Activated T-helper 1 cell treated with anti-CD3 and anti-CD28 coated beads, Interleukin-12 subunit alpha, Interleukin-12 subunit beta, Interleukin-2, Interleukin-4 antibody, amounts not matched to agents 30 ng/mL and 10 ng/mL and 1 ng/mL, durations not matched to agents 14 hours and 24 hours and 36 hours (primary cell): ENCODE data around the gene ZFP2. TPM values are rescaled to one million over a fixed set of nuclear protein-coding genes. Genes with fewer than 3 reads are reported as not detected.
"Not testable (repeated sequence)": the region's sequence is repeated elsewhere in the genome, so short reads cannot be mapped to it uniquely, and the experiment has no call there.

Source experiments
- DNase-seq: peaks from one replicate; pipeline ENCODE4 v3.0.0; 2021; ENCODE audit warnings: low spot score
- H3K27ac Mint-ChIP-seq: one replicate; pipeline ENCODE4 v1.8.0; 2021; ENCODE audit warnings: mild to moderate bottlenecking, mixed read lengths
- H3K27me3 Mint-ChIP-seq: one replicate; pipeline ENCODE4 v1.8.0; 2022; ENCODE audit warnings: mild to moderate bottlenecking, moderate library complexity, mixed read lengths; ENCODE audit not compliant: insufficient read depth
- H3K36me3 Mint-ChIP-seq: one replicate; pipeline ENCODE4 v1.8.0; 2021; ENCODE audit warnings: low read depth, mixed read lengths
- H3K4me1 Mint-ChIP-seq: one replicate; pipeline ENCODE4 v1.8.0; 2021; ENCODE audit warnings: low read depth, mixed read lengths
- H3K4me3 Mint-ChIP-seq: one replicate; pipeline ENCODE4 v1.8.0; 2021; ENCODE audit warnings: mild to moderate bottlenecking, moderate library complexity, mixed read lengths
- H3K9me3 Mint-ChIP-seq: one replicate; pipeline ENCODE4 v1.8.0; 2021; ENCODE audit warnings: mixed read lengths
- intact Hi-C: fragments of 100-400 bp; cut with micrococcal nuclease; formaldehyde crosslinking; loops from one replicate; pipeline ENCODE4 v1.15.1; 2024
- total RNA-seq: library from RNA; stranded (reverse); gene quantifications from 2 replicates; pipeline ENCODE4 v1.2.3, GENCODE V29; 2022

Gene ZFP2
- total RNA-seq = 0.07 and 0.41 TPM in 2 replicates

GRCh38 chr5:178895615-178896571 lies at the start of gene ZFP2:
ZFP2 (plus strand) TSS chr5:178895913; CDS start chr5:178931314, 35,401 bp downstream.
- H3K27ac Mint-ChIP-seq = no peak within 1 kb of the TSS
- peaks cover 2% of the 10 kb centered on the region for H3K36me3 Mint-ChIP-seq

GRCh38 chr5:178849316-178849715 lies 46.4 kb upstream of the ZFP2 start:
- Mint-ChIP-seq H3K27ac (no peak overlapping the region), H3K4me1 (no peaks in the 10 kb centered on the region), H3K9me3 (peaks cover 18% of the 10 kb centered on the region), H3K36me3 (no peaks in the 10 kb centered on the region), H3K4me3 (no peak overlapping the region), H3K27me3 (no peaks in the 10 kb centered on the region)
- intact Hi-C loops = no loop called here
- no peak for DNase-seq

More at GRCh38 chr5:178895615-178896571, at the start of gene ZFP2:
- intact Hi-C loops = no loop called here
- peaks cover 58% of the 10 kb centered on the region for H3K9me3 Mint-ChIP-seq
- peak within 1 kb of the TSS; percentile 54 for H3K4me3 Mint-ChIP-seq
- no peak for DNase-seq
- H3K4me1 Mint-ChIP-seq = no peaks in the 10 kb centered on the region
- H3K27me3 Mint-ChIP-seq = peaks cover 4% of the 10 kb centered on the region

GRCh38 chr5:178851951-178852350 lies 43.8 kb upstream of the ZFP2 start:
- DNase-seq = no peak
- Mint-ChIP-seq H3K27ac (no peak overlapping the region), H3K4me3 (no peak overlapping the region), H3K27me3 (no peaks in the 10 kb centered on the region), H3K36me3 (no peaks in the 10 kb centered on the region), H3K9me3 (peaks cover 18% of the 10 kb centered on the region), H3K4me1 (no peaks in the 10 kb centered on the region)
- intact Hi-C loops = loop anchor here (10.0 kb wide), 1 partner anchor 293 kb away; no protein-coding TSS in a partner anchor

DNA sequence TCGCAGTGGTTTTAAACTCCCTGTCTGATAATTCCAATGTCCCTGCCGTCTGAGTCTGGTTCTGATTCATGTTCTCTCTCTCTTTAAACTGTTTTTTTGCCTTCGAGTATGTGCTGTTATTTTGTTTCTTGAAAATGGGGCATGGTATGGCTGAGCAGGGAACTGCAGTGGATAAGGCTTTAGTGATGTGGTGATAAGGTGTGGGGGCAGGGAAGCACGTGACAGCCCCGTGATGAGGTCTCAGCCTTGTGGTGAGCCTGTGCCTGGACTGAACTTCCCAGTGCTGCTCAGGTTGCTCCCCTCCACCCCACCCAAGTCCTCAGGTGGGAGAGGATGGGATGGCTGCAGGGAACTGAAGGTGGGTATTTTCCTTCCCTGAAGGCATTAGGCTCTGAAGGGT lies 41.4 kb upstream of the ZFP2 start:
- DNase-seq = no peak
- Mint-ChIP-seq H3K4me3 (no peak overlapping the region), H3K27me3 (no peaks in the 10 kb centered on the region), H3K27ac (no peak overlapping the region), H3K4me1 (peaks cover 4% of the 10 kb centered on the region), H3K9me3 (peaks cover 14% of the 10 kb centered on the region), H3K36me3 (no peaks in the 10 kb centered on the region)
- intact Hi-C loops = loop anchor here (10.0 kb wide), 1 partner anchor 291 kb away; no protein-coding TSS in a partner anchor

DNA sequence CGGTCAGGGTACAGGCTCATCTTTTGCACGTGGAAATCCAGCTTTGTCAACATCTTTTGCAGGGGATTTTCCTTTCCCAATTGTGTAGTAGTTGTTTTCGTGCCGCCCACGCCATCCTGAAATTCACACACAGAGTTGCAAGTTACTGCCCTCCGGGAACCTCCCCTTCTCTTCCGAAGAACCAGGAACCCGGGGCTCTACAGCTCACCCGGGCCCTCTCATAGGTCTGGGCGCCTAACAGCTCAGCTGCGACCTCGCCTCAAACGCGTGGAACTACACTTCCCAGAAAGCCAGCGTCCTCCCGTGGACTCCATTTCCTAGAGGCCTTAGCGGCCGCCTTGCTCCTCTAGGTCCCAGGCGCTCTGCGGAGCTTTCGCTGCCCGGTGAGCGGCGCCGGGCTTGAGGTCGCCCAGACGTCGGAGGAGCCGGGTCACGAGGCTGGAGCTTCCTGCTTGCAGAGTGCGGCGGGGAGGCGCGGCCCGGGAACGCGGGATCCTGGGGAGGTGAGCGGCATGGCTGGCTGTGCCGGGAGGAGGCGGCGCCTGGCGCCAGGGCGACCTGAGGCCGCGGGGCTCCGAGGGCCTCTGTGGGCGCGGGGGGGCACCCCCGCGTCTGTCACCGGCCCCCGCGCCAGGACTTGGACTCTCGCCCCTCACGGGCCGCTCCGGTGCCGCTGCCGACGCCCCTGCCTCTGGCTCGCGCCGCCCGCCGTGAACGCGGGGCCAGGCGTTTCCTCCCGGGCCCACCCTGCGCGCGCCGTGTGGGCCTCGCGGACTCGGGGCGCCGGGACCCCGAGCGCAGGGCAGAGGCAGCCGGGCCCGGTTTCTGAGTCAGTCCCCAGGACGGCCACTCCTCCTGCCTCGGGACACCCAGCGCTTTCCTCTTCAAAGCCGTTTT lies 35.8 kb upstream of the ZFP2 start, which contains the start of gene ZNF354B:
ZNF354B (plus strand) TSS at position 329 of the 897 bp plus-strand sequence. CDS start 1,095 bp downstream, outside the sequence.
- intact Hi-C loops = loop anchor here (1.0 to 10.0 kb wide), 6 partner anchors 130 to 1632 kb away; partner anchors contain the start of genes CLK4, CNOT6, ZNF354A and ZNF354C
- H3K27me3 Mint-ChIP-seq = no peaks in the 10 kb centered on the region
- DNase-seq = peak; percentile 79

GRCh38 chr5:178860615-178861014 lies 35.1 kb upstream of the ZFP2 start:
- intact Hi-C loops = loop anchor here (5.0 kb wide), 1 partner anchor 1632 kb away; the partner anchor contains the start of gene CNOT6
- not testable (repeated sequence) for DNase-seq, H3K4me3 Mint-ChIP-seq, H3K9me3 Mint-ChIP-seq, H3K27me3 Mint-ChIP-seq, H3K27ac Mint-ChIP-seq
- peaks cover 25% of the 10 kb centered on the region for H3K4me1 Mint-ChIP-seq
- H3K36me3 Mint-ChIP-seq = peaks cover 28% of the 10 kb centered on the region

More for the DNA sequence above, 35.8 kb upstream of the ZFP2 start, which contains the start of gene ZNF354B:
- Mint-ChIP-seq H3K27ac (peak within 1 kb of the TSS; percentile 75), H3K36me3 (peaks cover 21% of the 10 kb centered on the region), H3K4me3 (peak within 1 kb of the TSS; percentile 88), H3K4me1 (peaks cover 25% of the 10 kb centered on the region), H3K9me3 (peaks cover 6% of the 10 kb centered on the region)

DNA sequence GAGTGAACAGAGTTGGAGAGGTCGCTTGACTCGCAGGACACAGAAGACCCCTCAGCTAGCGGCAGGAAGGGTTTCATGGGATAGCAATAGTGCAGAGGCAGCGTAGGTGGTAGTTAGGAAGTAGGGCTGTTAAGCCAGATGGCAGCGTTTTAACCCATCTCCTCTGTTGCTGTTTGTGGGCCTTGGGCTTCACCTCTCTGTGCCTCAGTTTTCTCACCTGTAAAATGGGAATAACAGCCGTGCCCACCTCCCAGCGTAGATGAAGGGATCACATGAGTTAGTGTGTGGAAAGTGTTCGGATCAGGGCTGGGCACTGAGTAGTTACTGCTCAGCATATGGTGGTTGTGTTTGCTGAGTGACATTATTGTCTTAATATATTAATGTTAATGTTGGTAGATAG lies 34.1 kb upstream of the ZFP2 start:
- Mint-ChIP-seq H3K4me3 (peak overlapping the region; percentile 81), H3K27ac (peak overlapping the region; percentile 68), H3K36me3 (peaks cover 38% of the 10 kb centered on the region), H3K4me1 (peaks cover 25% of the 10 kb centered on the region), H3K9me3 (peaks cover 18% of the 10 kb centered on the region), H3K27me3 (no peaks in the 10 kb centered on the region)
- intact Hi-C loops = loop anchor here (5.0 kb wide), 1 partner anchor 1631 kb away; the partner anchor contains the start of gene CNOT6
- no peak for DNase-seq

- Mint-ChIP-seq H3K36me3 (peaks cover 77% of the 10 kb centered on the region), H3K4me3 (no peak overlapping the region), H3K27me3 (no peaks in the 10 kb centered on the region), H3K27ac (no peak overlapping the region), H3K9me3 (peaks cover 45% of the 10 kb centered on the region), H3K4me1 (peaks cover 8% of the 10 kb centered on the region)
- DNase-seq = no peak
- intact Hi-C loops = no loop called here
Measured at GRCh38 chr5:178866946-178867345, 28.8 kb upstream of the ZFP2 start.

- Mint-ChIP-seq H3K4me3 (no peak overlapping the region), H3K4me1 (no peaks in the 10 kb centered on the region), H3K36me3 (peaks cover 85% of the 10 kb centered on the region), H3K27ac (no peak overlapping the region), H3K27me3 (no peaks in the 10 kb centered on the region), H3K9me3 (peaks cover 66% of the 10 kb centered on the region)
- DNase-seq = no peak
- intact Hi-C loops = no loop called here
Measured at GRCh38 chr5:178869577-178869976, 26.1 kb upstream of the ZFP2 start.

DNA sequence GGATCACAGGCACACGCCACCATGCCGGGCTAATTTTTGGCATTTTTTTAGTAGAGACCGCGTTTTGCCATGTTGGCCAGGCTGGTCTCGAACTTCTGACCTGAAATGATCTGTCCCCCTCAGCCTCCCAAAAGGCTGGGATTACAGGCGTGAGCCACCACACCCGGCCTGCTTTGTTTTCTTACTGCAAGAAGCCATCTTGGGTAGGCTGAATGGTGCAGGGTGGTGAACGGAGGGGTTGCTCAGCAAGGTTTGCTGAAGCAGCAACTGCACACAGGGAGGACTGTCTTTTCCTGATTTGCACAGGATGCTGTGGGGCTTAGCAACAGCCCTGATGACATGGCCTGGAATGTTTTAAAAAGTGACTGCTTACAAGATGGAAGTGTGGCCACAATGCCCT lies 25.3 kb upstream of the ZFP2 start:
- no peak overlapping the region for H3K27ac Mint-ChIP-seq
- H3K4me3 Mint-ChIP-seq = no peak overlapping the region
- no peaks in the 10 kb centered on the region for H3K27me3 Mint-ChIP-seq
- H3K9me3 Mint-ChIP-seq = peaks cover 75% of the 10 kb centered on the region
- intact Hi-C loops = no loop called here
- DNase-seq = no peak
- peaks cover 86% of the 10 kb centered on the region for H3K36me3 Mint-ChIP-seq
- H3K4me1 Mint-ChIP-seq = no peaks in the 10 kb centered on the region

DNA sequence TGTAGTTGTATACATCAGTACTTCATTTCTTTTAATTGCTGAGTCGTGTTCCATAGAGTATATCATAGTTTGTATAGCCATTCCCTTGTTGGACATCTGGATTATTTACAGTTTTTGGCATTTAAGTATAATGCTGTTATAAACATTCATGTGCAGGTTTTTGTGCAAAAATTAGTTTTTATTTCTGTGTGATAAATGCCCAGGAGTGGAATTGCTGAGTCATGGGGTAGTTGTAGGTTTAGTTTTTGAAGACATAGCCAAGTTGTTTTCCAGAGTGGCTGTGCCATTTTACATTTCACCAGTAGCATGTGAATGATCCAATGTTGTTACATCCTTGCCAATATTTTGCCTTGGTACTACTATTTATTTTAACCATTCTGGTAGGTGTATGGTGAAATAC lies 23.4 kb upstream of the ZFP2 start:
- Mint-ChIP-seq H3K4me3 (no peak overlapping the region), H3K4me1 (no peaks in the 10 kb centered on the region), H3K9me3 (peaks cover 75% of the 10 kb centered on the region), H3K27ac (no peak overlapping the region), H3K36me3 (peaks cover 85% of the 10 kb centered on the region), H3K27me3 (no peaks in the 10 kb centered on the region)
- intact Hi-C loops = no loop called here
- DNase-seq = no peak

GRCh38 chr5:178883115-178883694 lies 12.5 kb upstream of the ZFP2 start:
- H3K4me3 Mint-ChIP-seq, H3K27me3 Mint-ChIP-seq, H3K27ac Mint-ChIP-seq, H3K4me1 Mint-ChIP-seq, DNase-seq, intact Hi-C loops: not testable (repeated sequence)
- peaks cover 65% of the 10 kb centered on the region for H3K36me3 Mint-ChIP-seq
- H3K9me3 Mint-ChIP-seq = peaks cover 70% of the 10 kb centered on the region
